Smooth muscle cell (in vitro differentiated cells): ENCODE measurements around the gene GPR37L1. TPM values are rescaled to one million over a fixed set of nuclear protein-coding genes. Genes with fewer than 3 reads are reported as not detected.

ENCODE experiments used
- DNase-seq: peaks from one replicate; lab custom pipeline; 2025; ENCODE audit not compliant: unreplicated experiment; lab: John Stamatoyannopoulos, UW
- H2AFZ ChIP-seq: fragments of 200-600 bp; sonication (generic); 2 replicates; pipeline ENCODE4 v1.6.0; 2016; ENCODE audit warnings: antibody characterized with exemption, low read depth, mild to moderate bottlenecking
- H3F3A ChIP-seq: fragments of 200-600 bp; sonication (generic); 2 replicates; pipeline ENCODE4 v1.6.0; 2017; ENCODE audit warnings: antibody characterized with exemption, low read depth
- H3K27ac ChIP-seq: fragments of 200-600 bp; sonication (generic); 2 replicates; pipeline ENCODE4 v1.5.1; 2016; ENCODE audit warnings: low read depth, mild to moderate bottlenecking
- H3K27me3 ChIP-seq: fragments of 200-600 bp; sonication (generic); 2 replicates; pipeline ENCODE4 v1.6.1; 2016; ENCODE audit warnings: low read depth, mild to moderate bottlenecking
- H3K36me3 ChIP-seq: fragments of 200-600 bp; sonication (generic); 2 replicates; pipeline ENCODE4 v1.5.1; 2016; ENCODE audit warnings: low read depth
- H3K4me1 ChIP-seq: fragments of 200-600 bp; sonication (generic); 2 replicates; pipeline ENCODE4 v1.5.1; 2016; ENCODE audit warnings: low read depth
- H3K4me2 ChIP-seq: fragments of 200-600 bp; sonication (generic); 2 replicates; pipeline ENCODE4 v1.6.0; 2016; ENCODE audit warnings: mild to moderate bottlenecking
- H3K4me3 ChIP-seq: fragments of 200-600 bp; sonication (generic); 2 replicates; pipeline ENCODE4 v1.5.1; 2016; ENCODE audit warnings: mild to moderate bottlenecking
- H3K79me2 ChIP-seq: fragments of 200-600 bp; sonication (generic); 2 replicates; pipeline ENCODE4 v1.6.0; 2016; ENCODE audit warnings: low read depth, mild to moderate bottlenecking
- H3K9ac ChIP-seq: fragments of 200-600 bp; sonication (generic); 2 replicates; pipeline ENCODE4 v1.6.0; 2016; ENCODE audit warnings: low read depth
- H3K9me3 ChIP-seq: fragments of 200-600 bp; sonication (generic); replicated peaks from 2 replicates; pipeline ENCODE4 v1.5.1; 2016; ENCODE audit warnings: low read depth
- H4K20me1 ChIP-seq: fragments of 200-600 bp; sonication (generic); 2 replicates; pipeline ENCODE4 v1.6.0; 2016; ENCODE audit warnings: low read depth
- CTCF ChIP-seq: fragments of 200-600 bp; sonication (generic); IDR thresholded peaks from 2 replicates; pipeline ENCODE4 v1.5.1; 2017; ENCODE audit warnings: borderline replicate concordance, mild to moderate bottlenecking, antibody characterized with exemption; ENCODE audit not compliant: insufficient read depth, poor library complexity, severe bottlenecking
- WGBS: methylation state at CpG from one replicate; pipeline ENCODE4 v1.1.7; 2016; ENCODE audit warnings: low lambda C conversion rate; 5-methylcytosine and 5-hydroxymethylcytosine counted together
- polyA plus RNA-seq: library from polyadenylated mRNA; unstranded; fragments of >200 nt; fragmentation: Nextera tagmentation; extraction: Ambion mirVana; gene quantifications from 2 replicates; pipeline ENCODE4 v1.2.1, GENCODE V29; 2016
- small RNA-seq: library from RNA; depleted of rRNA; stranded (forward); fragments of <200 nt; gene quantifications from one replicate; pipeline ENCODE3, GENCODE V24; 2014
- total RNA-seq: library from RNA; depleted of rRNA; stranded (reverse); fragments of >200 nt; gene quantifications from 2 replicates; pipeline ENCODE4 v1.2.3, GENCODE V29; 2014

Gene GPR37L1
- total and polyA plus RNA-seq, 2 experiments from 2014 or later, result not detected

GRCh38 chr1:202182040-202182877 lies 59.5 kb downstream of the GPR37L1 start:
- Histone ChIP-seq H3K9me3 (no peaks in the 10 kb centered on the region), H3K4me1 (peaks cover 2% of the 10 kb centered on the region), H3K4me3 (no peak overlapping the region), H3K9ac (no peak overlapping the region), H3K27me3 (no peaks in the 10 kb centered on the region), H3K4me2 (no peak overlapping the region), H2AFZ (no peak overlapping the region), H3K36me3 (no peaks in the 10 kb centered on the region), H3F3A (no peaks in the 10 kb centered on the region), H3K27ac (no peak overlapping the region), H3K79me2 (no peaks in the 10 kb centered on the region), H4K20me1 (no peaks in the 10 kb centered on the region)
- TF ChIP-seq CTCF, result no peak
- 91% methylated on average over 8 of the region's 8 CpGs for WGBS
- DNase-seq, result no peak

Small RNAs within 50 kb of the gene (small RNA-seq; reads per million reads assigned to genes)
- not detected for gene CRIP1P3

Other genes starting within 250 kb of the GPR37L1 start
- 23.1 and 30.1 TPM in 2 replicates for gene SHISA4, start 234.0 kb upstream of the GPR37L1 start, total RNA-seq
- 64.4 and 73.5 TPM in 2 replicates for gene SHISA4, start 234.0 kb upstream of the GPR37L1 start, polyA plus RNA-seq
- 4.0 and 6.5 TPM in 2 replicates for gene LMOD1, start 176.4 kb upstream of the GPR37L1 start, total RNA-seq
- gene LMOD1, start 176.4 kb upstream of the GPR37L1 start, polyA plus RNA-seq, result 5.6 and 6.2 TPM in 2 replicates
- 78.6 and 99.3 TPM in 2 replicates for gene TIMM17A, start 167.4 kb upstream of the GPR37L1 start, total RNA-seq
- 102 and 117 TPM in 2 replicates for gene TIMM17A, start 167.4 kb upstream of the GPR37L1 start, polyA plus RNA-seq
- 50.6 and 53.4 TPM in 2 replicates for gene RNPEP, start 140.3 kb upstream of the GPR37L1 start, total RNA-seq
- gene RNPEP, start 140.3 kb upstream of the GPR37L1 start, polyA plus RNA-seq, result 59.0 and 70.9 TPM in 2 replicates
- 2.0 and 5.2 TPM in 2 replicates for gene ELF3, start 112.3 kb upstream of the GPR37L1 start, total RNA-seq
- 0.96 and 9.6 TPM in 2 replicates for gene ELF3, start 112.3 kb upstream of the GPR37L1 start, polyA plus RNA-seq
- 32.8 and 44.8 TPM in 2 replicates for gene ARL8A, start 21.8 kb downstream of the GPR37L1 start, total RNA-seq
- gene ARL8A, start 21.8 kb downstream of the GPR37L1 start, polyA plus RNA-seq, result 53.3 and 54.7 TPM in 2 replicates
- not detected in 2 replicates for gene PTPN7, start 37.7 kb downstream of the GPR37L1 start, total RNA-seq
- not detected in 2 replicates for gene PTPN7, start 37.7 kb downstream of the GPR37L1 start, polyA plus RNA-seq
- gene LGR6, start 70.9 kb downstream of the GPR37L1 start, total RNA-seq, result 1.8 and 2.0 TPM in 2 replicates
- gene LGR6, start 70.9 kb downstream of the GPR37L1 start, polyA plus RNA-seq, result 2.9 and 4.4 TPM in 2 replicates
- 17.9 and 26.2 TPM in 2 replicates for gene UBE2T, start 219.0 kb downstream of the GPR37L1 start, total RNA-seq
- gene UBE2T, start 219.0 kb downstream of the GPR37L1 start, polyA plus RNA-seq, result 20.7 and 21.0 TPM in 2 replicates
- gene PPP1R12B, start 225.8 kb downstream of the GPR37L1 start, total RNA-seq, result 6.7 and 22.3 TPM in 2 replicates
- gene PPP1R12B, start 225.8 kb downstream of the GPR37L1 start, polyA plus RNA-seq, result 2.8 and 7.7 TPM in 2 replicates